GM19099 (cell line): ENCODE data around the gene GLA.
A peak's percentile ranks its signal among the peaks of the same experiment; 100 is the strongest.

Experiments
- POLR2A ChIP-seq: IDR thresholded peaks from 3 replicates; pipeline ENCODE4 v1.6.1; 2011; ENCODE audit warnings: low read depth; ENCODE audit not compliant: insufficient read length; ENCODE audit errors: extremely low read depth

GLA gene

DNA sequence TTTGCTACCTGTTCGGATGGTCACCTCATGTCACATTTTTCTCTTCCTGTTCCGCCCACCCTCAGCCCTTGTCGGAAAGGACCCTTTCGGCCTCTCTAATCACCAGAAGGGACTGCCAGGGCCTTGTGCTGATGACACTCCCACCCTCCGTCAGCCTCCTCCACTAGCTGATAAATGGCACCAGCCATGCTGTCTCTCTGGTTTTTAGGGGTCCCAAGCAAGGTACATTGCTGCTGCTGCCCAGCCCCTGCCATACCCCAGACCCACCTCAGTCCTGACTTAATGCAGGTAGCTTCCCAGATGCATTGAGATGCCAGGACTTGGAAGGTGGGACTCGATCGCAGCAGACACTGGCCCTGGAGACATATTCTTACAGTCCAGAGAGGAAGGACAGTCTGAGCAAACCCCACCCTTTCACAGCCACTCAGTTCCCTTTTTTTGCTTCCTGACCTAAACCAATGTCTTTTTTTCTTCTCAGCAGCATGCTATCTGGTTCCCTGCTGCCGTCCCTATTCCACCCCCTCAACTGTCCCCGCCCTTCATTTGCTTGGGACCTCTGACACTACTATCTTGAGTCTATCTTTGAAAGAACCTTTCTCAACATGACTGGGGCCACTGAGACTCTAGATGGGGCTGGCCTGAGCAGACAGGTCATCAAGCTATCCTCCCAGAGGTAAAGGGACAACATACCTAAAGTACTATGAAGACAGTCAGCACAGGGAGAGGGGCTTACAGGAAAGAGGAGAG is 21.8 kb downstream of the GLA start, which contains the start of gene BTK:
TSS of gene BTK (minus strand) at position 397 of the 747 bp plus-strand sequence. CDS start 10,907 bp downstream, outside the sequence.
- peak; percentile 69 for TF ChIP-seq POLR2A

DNA sequence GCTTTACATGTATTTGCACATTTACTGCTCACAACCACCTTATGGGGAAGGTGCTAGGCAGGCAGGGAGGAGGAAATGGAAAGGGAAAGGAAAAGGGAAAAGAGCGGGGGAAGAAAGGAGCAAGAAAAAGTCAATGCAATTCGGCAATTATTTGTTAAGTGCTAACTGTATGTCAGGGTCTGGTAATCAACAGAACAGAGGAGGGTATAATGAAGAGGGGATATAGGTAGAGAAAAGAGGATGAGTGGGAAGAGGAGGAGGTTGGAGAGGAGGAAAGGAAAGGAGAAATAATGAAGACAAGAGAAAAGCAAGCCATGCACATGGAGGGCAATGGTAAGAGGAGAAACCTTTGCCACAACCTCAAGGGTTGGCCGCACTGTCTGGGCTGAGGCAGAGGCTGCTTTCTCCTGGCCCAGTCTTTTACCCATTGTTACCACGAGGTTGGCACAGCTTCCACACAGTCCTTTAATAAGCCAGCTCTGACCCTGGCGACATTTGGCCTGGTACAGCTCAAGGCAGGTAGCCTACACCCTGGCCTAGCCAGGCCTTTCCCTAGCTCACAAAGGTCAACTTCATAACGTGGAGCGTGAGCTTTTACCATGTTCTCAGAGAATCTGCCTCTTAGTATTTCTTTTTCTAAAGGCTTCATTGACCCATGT is 22.6 kb downstream of the GLA start:
- no peak for TF ChIP-seq POLR2A

DNA sequence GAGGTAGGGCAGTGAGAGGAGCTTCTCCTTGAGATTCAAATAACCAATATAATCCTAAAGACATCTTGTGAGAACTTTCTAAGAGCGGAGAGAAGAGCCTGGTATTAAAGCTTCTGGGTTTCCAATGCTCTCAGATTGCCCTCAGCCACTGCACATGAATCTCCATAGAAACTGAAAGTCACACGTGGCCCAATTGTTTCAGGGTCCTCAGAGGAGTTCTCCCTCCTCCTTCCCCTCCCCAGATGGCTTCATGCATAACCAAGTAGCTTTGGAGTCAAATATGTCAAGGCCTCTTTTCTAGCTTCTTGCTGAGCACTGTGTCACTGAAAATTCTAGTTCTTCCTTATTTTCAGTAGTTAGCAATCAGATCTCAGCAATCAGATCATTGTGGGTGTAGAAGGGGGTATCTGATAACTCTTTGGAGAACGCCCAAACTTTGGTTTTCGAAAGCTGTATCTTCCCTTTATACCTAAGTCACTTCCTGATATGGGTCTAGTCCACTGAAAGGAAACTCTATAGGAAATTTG is 24.0 kb downstream of the GLA start:
- peak; percentile 27 for TF ChIP-seq POLR2A

DNA sequence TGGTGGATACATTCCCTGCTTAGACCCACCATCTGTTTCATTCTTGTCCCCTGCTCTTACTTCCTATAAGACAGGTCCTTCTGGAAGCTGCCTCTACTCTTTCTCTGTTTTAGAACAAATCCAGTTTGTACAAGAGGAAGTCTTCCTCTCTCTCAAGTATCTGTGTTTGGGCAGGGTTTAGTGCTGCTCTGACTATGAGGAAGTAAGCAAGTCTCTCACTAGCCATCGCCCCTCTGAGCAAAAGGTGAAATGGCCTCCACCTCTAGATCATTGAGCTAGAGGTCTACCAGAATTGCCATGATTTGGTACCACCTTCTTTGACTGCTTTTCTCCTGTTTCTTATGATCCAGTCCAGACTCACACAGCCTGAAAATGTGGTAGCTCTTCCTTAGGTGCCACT is 30.2 kb downstream of the GLA start:
- no peak for TF ChIP-seq POLR2A

DNA sequence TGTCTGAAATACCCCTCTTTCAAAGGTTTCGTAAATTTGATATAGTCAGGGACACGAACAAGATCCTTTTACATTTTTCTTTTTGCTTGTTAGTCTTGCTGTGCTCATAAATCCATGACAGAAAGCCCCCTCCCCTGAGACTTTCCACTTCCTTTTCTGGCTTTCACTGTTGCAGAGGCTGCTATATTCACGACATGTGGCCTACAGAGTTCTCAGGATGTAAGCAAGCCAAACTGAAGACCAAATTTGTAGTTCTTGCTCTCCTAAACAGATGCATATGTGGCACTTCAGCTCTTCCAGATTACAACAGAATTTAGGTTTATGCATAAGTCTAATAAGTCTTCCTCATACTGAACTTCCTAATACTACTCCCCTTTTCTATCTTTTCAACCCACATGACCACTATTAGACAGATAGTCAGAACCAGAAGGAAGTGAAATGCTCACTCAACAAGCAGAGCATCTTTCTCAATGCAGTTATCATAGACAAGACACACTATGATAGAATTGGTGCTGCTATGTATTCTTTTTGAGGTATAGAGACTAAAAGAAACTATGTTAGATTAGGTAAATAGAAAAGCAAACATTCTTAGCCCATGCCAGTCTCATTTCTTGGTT is 36.7 kb downstream of the GLA start:
- TF ChIP-seq POLR2A, result no peak

DNA sequence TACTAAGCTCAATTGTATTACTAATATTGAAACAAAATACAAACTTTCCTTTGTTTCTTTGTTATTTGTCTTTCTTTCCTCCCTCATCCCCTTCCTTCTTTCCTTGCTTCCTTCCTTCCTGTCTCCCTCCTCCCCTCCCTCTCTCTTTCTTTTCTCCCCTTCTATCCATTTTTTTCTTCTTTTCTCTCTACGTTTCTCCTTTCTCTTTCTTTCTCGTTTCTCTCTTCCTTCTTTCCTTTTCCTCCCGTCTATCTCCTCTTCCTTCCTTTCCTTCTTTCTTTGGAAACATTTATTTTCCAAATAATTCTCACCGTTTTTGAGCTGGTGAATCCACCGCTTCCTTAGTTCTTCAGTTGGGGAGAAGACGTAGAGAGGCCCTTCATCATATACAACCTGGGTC is 38.0 kb downstream of the GLA start:
- TF ChIP-seq POLR2A, result no peak

DNA sequence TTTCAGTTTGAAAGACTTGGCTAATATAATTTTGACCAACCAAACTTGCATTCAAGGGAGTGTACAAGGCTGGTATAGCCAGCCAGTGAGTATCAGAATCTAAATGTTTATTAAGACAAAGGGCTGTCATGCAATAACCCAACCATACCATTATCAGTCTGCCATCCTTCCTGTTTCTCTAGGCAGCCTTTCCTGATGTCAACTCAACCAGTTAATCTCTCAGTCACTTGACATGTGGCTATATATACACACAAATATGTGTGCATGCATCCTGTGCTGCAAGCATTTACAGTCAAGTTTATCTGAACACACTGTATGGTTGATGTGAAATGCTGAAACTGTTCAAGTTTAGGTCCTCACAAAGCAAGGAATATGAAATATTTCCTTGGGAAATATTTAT is 38.9 kb downstream of the GLA start:
- no peak for TF ChIP-seq POLR2A

DNA sequence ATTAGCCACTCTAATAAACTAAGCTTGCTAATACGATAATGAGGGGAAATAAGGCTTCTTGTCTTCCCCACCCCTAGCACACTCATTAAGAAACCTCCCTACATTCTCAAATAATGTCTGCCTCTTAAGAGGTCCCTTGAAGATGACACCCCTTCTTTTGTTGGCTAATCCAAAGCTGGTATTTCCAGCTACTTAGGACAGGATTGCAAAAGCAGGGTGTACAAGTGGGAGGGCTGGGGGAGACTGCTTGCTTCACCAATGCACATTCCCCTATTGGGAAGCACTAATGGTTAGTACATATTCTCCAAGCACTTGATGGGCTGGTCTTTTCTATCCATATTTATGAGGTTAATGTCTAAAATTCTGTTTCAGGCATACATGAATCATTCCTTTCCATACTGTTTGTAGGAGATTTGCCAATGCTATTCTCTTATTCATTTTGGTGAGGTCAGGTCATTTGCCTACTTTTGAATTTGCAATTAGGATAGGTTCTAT is 42.4 kb downstream of the GLA start:
- no peak for TF ChIP-seq POLR2A

DNA sequence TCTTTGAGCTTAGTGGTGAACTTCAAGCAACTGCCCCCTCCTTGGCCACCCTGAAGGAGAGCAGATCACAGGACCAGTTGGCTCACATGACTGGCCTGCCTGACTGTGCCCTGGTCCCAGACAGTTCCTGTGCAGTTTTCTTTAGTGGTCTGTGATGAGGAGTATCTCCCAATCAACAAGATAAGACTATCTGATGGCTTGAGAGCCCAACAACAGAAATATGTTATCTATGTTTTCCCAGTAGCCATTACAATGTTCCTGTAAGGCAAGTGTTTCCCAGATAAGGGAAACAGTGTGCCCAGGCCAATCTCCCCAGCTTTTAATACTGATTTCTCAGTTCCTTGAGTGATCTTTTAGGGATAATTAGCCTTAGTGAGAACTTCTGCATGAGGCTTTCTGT is 45.0 kb downstream of the GLA start:
- TF ChIP-seq POLR2A, result no peak

DNA sequence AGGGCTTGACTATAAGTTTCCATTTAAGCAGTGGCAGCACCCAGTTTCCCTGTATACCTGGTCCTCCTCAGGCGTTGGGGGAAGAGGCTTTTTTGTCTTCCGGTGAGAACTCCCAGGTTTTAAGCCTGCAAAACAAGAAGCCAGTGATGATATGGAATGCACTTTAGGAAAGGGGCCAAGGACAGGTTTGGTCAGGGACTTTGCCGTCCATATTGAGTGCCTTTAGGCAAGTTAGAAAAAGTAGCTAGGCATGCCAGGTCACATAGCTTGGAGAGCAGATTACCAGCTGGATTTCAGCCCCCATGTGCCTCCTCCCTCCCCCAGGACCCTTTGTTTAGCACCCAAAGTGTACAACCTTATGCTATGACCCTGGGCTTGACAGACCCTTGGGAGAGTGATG is 45.6 kb downstream of the GLA start:
- no peak for TF ChIP-seq POLR2A

DNA sequence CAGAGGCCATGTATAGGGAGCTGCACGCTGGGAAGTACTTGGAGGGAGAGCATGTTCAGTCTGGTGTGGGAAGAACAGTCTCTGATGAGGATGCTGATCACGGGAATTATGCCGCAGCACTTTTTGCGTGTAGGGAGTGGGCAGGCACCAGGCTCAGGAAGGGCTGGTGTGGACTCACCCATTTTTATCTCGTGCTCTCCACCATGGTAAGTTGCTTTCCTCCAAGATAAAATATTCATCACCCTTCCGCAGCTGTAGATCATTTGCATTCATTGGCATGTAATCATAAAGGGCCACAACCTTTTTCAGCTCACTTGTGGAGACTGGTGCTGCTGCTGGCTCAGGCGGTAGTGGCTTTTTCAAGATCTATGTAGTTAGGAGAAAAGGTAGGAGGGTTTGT is 47.3 kb downstream of the GLA start:
- TF ChIP-seq POLR2A, result no peak

DNA sequence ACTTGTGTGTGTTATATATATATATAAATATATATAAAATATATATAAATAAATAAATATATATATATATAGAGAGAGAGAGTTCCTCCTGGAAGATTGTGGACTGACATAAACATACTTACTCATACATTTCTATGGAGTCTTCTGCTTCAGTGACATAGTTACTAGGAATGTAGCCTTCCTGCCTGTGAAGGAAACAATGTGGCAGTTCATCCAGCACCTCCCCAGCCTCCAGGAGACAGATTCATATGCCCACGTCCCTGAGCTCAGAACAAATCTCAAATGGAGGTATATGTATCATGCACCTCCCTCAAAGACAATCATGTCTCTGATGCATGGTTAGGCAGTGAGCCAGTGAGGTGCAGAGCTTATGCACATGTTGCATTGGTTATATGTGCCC is 47.8 kb downstream of the GLA start:
- TF ChIP-seq POLR2A, result no peak

DNA sequence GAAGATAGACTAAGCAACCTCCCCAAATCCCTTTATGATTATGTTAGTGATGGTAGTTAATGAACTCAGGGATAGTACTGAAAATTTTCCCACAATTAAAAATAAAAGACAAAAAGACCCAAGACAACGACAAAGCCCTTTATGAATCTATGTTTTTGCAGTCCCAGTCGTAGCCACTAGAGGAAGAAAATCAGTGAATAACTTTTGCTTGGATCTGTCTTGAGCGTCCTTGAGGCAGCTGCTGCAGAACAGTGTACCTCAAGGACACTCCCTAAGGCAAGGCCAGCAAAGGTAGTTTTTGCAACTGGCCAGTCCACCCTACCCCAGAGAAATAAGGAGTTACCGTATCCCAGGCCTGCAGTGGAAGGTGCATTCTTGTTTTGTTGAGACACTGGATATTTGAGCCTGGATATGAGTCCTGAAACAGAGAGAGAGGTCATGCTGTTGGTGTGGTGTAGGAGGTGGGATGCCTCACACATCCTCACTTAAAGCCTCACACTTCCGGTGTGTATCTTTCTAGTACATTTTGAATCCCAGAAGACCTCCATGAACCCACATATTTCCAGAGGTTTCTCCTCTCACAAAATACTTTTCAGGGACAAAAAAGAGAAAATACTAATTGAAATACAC is 50.4 kb downstream of the GLA start:
- TF ChIP-seq POLR2A, result no peak

DNA sequence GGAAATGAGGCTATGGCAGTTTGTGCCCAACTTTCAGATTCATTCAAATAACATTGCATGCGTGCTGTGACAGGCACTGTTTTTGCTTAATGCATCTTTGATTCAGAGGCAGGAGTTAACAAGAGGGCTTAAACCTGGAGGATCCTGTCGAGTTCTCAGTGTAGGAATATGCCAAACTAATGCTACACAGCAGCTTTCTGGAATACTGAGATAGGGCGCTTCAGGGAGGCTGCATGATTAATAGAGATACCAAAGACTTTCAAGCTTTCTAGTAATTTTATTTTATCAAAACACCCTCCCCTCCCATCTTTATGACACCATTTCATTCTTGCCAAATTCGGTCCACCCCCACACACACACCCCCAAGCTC is 58.5 kb downstream of the GLA start:
- TF ChIP-seq POLR2A, result no peak

DNA sequence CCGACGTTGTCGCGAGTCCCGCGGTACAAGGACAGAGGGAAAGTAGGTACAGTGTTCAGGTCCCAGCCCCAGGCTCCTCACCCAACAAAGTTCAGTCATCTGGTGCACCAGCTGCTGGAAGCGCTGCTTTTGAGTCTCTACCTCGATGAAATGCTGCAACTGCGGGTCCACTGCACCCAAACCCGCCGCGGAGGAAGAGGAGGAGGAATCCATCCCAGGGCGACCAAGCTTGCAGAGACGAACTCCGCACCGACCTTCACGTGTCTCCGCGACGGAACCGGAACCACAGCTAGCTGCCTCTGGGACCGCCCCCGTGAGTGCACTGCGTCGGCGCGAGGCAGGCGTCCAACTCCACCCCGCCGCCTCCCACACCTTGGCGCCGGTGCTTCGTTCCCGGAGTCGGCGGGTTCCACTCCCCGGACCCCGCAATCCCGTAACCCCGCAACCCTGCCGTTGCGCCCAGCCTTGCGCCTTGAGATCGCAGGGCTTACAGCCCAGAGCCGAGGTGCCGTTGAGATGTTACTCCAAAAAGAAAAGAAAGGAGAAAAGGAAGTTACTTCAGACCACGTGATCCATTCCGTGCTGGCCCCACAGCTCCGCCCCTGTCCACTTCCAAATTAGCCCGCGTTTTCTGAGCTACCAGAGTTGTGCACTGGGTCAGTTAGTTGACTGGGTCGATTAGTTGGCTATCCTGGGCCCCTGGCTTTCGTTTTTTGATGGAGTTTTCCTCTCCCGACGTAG is 59.1 kb downstream of the GLA start, which contains the start of gene TIMM8A:
TSS of gene TIMM8A (minus strand) at position 291 of the 741 bp plus-strand sequence. CDS start at position 213, 78 bp downstream.
- TF ChIP-seq POLR2A, result peak; percentile 81

DNA sequence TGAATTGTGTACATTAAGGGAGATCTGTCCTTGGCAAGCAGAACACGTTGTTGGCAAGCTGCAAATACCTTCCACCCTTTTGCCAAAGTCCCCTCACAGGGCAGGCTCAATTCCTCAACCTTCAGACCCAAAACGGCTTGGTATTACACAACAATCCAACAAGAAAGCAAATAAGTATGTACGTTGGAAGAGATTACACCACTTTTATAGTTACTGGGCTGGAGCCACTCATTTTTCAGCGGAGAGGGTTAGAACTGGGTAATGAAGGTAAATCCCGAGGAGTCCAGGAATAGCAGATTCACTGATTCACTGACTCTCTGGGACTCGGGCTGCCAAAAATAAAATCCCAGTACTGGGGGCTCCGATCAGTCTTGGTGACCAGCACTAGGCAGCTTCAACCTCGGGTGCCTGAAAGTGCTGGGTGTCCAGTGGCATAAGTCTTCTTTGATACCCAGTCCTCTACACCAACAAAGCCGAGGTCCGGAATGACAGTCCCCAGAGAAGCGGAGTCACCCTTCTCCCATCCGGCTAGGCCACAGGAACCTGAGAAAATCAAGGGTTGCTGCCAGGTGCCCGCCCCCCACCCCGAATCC is 59.8 kb downstream of the GLA start:
- TF ChIP-seq POLR2A, result no peak
